GM19467 (cell line): ENCODE results near the gene DPH2.

Experiments used
- ATAC-seq: cut with Tn5 transposase; IDR thresholded peaks from one replicate; pipeline ENCODE4 v1.9.1; 2021; ENCODE audit warnings: mild to moderate bottlenecking, moderate library complexity; ENCODE audit not compliant: unreplicated experiment

The DPH2 gene

DNA sequence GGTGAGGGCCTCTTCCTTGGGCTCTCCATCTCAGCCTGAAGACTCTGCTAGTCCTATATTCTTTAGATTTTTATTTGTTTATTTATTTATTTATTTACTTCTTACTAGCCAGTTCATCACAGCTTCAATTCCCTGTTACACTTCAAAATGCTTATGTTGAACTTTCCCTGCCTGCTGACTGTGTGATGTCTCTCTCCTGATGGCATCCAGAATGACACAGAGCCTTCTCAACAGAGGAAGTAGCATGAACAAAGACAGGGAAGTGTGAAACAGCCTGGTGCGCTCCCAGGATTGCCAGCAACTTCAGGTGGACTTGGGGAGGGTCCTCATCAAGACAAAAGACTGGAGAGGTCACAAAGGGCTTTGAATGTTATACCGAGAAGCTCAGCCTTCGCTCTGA is 27.4 kb upstream of the DPH2 start:
- ATAC-seq, result no peak

DNA sequence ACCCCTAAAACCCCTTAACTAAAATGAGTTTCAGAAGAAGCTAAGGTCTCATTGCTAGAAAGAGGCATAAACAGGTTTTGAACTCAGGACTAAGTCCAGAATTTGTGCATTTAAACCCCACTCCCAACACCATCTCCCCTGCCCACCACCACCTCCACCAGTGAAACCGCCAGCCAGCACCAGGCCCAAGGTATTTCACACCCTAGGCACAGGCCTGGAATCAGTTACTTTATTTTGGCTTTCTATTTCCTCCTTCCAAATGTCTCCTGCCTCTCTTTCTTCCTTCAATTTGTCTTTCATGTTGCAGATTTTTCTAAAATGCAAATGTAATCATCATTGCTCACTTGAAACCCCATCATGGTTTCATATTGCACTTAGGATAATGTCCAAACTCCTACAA is 24.9 kb upstream of the DPH2 start:
- no peak for ATAC-seq

DNA sequence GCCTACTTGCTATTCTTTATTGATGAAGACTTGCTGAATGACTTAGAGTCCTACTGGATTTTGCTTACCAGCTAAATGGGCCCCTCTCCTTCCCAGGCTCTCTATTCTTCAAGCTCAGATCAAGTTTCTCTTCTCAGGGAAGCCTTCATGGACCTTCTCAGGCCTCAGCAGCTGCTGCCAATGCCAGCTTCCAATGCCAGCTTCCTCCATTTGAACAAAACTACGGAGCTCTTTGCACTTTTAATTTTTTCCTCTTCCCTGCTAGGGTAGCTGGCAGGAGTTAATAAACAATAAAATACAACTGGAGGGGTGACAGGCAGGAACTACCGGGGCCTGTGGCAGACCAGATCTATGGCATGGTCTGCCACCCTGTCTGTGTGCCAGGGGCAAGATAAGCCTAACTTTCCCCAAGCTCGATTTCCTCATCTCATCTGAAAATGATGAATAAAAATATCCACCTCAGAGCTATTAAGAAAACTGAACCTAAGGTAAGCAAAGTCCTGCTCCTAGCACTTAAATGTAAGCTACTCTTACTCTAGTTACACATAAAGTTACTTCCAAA is 24.1 kb upstream of the DPH2 start:
- ATAC-seq, result no peak

DNA sequence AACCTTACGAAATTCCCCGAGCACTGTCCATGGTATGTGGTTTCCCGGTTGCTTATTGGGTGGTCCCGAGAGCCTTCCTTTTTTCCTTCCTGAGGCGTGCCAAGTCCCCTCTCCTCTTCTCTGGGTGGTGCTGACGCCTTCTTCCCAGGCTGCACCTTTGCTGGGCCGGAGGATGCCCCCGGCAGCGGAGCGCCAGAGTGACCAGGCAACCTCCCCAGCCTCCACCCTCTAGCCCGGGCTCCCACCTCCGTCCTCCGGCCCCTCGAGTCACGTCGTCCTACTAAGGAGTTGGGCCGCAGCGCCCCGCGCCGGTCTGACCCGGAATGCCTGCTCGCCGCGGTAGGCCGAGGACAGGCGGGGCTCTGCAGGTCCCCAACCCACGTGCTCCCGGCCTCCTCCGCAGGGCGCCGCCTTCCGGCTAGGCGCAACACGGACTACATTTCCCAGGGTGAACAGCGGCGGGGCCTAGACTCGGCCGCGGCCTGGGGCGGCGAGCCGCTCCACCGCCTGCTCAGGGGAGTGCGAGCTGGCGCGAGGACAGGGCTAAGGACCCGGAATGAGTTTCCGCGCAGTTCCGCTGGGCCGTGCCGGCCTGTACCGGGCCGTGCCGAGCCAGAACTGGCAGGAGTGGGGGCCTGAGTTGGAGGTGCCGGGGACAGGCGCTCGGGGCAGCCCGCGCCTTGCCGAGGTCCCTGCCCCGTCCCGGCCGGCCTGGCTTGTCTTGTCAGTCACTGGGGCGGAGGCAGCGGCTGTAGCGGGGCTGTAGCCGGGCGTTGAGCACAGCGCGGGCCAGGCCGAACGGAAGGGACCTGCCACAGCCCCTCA is 23.4 kb upstream of the DPH2 start, which contains the start of gene IPO13:
Gene IPO13 (plus strand): TSS at position 715 of the 825 bp plus-strand sequence. CDS start 651 bp downstream, outside the sequence.
- ATAC-seq, result peak; percentile 91

DNA sequence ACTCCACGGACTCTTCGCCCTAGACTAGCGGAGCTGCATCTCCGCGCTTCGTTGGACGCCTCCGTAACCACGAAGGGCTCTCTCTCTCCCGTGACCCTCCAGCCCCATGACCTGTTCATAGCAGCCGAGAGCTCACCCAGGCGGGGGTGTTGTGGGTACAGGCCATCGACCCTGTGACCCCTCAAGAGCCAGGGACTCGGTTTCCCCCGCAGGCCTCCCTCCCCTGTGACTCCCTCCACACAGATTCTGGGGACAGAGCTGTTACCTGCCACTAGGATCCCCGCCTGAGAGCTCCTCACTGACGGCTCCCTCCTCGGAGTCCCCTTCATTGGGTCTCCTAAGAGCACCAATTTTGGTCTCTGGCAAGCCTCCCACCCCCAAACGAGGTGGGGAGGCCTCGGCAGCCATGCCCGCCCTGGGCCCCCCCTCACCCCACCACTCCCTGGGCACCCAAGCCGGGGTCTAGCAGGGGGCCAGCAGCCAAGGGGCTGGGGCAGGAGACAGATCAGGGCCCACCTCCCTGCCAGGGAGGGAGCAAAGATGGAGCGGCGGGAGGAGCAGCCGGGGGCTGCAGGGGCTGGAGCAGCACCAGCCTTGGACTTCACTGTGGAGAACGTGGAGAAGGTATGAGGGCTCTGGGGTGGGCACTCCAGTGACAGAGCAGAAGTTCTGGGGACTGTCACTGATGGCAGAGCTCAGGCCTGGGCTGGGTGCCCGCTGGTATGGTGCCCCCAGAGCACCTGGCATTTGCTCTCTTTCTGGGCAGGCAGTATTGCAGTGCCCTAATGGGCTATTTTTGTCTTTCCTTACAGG is 22.5 kb upstream of the DPH2 start:
- ATAC-seq, result no peak

DNA sequence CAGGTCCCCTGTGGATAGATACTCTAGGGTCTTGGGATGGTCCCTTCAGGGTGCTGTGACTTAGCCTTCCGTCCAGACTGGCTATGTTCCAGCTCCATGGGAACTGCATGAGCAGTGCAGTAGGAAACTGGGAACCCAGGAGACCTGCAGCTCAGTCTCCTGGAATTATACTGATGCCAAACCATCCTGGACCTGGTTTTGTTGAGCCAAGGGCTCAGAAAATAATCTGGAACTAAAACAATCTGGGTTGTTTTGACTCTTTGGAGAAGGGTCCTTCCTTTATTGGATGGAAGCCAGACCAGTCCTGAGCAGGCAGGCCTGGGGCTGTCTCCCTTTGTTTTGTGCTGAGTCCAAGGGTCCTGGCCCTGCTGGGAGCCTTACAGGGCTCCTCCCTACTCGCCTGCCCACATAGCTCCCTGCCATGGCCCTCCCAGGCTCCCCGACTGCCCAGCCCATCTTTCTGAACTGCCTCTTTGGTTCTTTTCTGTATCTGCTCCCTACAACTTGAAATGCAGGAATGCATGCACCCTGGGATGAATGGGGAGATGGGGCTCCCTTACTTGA is 21.9 kb upstream of the DPH2 start:
- no peak for ATAC-seq

DNA sequence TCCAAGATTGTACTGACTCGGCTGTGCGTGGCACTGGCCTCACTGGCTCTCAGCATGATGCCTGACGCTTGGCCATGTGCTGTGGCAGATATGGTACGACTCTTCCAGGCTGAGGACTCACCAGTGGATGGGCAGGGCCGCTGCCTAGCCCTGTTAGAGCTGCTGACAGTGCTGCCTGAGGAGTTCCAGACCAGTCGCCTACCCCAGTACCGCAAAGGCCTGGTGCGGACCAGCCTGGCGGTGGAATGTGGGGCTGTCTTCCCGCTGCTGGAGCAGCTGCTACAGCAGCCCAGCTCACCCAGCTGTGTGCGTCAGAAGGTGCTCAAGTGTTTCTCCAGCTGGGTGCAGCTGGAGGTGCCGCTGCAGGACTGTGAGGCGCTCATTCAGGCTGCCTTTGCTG is 20.1 kb upstream of the DPH2 start:
- ATAC-seq, result no peak

DNA sequence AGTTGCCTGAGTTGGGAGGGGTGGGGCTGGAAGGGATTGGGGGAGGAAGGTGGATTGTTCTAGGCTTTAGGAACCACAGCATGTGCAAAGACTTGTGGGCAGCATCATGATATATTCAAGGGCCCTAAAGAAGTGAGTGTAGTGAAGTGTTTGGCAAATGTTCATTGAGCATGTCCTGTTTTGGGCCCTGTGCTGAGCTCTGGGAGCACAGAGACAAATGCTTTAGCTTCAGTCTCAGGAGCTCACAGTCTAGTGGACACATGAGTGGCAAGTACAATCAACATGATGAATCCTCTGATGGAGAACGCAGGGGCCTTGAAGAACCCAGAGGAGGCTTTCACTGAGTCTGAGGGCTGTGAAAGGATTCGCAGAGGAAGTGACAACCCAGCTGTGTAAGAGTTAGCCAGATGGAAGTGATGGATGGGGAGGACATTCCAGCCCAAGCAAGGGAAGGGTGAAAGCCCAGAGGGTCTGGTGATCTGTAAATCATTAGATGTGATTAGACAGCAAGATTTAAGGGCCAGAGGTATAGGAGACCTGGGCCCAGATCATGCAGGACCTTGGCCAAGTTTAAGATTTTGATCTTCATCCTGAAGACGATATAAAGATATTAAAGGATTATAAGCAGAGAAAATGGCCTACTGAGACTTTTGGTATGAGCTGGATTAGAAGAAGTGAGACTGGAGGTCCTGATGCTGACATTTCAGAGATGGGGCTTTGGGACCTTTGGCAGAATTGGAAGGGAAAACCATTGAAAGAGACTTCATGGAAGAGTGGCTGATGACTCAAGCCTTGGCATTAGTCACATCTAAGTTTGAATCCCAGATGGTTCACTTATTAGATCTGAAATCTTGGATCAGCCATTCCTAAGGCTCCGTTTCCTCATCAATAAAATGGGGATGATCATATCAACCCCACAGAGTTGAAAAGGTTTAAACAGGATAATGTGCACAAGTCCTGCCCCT is 18.5 kb upstream of the DPH2 start:
- ATAC-seq, result no peak

DNA sequence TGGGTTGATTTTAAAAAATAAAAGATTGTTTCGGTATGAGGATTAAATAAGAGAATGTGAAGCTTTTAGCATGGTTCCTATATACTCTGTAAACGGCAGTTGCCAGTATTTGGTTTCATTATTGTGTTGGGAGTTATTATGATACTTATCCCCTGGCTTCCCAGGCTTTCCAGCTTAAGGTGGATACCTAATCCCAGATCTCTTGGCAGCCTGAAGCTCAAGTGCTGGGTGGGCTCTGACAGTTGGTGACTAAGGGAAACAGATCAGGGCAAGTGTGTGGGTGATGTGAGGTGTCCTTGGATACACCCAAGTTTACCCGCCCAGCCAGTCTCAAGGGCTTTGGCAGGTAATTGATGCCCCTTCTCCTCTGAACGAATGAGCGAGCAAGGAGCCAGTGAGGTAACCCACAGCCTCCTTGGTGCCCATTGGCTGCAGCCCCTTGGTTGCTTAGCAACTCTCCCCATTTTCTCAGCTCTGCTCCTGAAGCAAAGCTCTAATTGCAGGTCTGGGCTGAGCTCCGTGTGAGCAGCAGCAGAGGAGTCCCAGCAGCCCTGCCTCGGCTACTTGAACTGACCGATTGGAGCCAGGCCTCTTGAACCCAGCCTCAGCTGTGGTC is 17.0 kb upstream of the DPH2 start:
- ATAC-seq, result no peak

DNA sequence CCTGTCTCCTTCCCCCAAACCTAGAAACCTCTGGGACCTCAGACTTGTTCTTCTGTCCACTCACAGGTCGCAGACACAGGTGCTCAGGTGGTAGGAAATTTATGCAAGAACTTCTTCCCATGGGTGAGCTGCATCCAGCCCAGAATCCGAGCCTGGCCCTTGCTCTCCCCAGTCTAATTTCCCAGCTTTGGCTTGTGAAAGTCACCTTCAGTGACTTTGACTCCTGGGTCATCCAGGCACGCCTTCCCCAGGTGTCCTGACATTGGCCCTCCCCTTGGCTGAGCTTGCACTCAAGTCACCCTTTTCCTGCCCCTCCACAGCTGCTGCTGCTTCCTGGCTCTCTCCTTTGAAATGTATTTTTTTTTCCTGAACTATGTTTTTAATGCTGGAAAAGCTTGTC is 16.4 kb upstream of the DPH2 start:
- ATAC-seq, result no peak

DNA sequence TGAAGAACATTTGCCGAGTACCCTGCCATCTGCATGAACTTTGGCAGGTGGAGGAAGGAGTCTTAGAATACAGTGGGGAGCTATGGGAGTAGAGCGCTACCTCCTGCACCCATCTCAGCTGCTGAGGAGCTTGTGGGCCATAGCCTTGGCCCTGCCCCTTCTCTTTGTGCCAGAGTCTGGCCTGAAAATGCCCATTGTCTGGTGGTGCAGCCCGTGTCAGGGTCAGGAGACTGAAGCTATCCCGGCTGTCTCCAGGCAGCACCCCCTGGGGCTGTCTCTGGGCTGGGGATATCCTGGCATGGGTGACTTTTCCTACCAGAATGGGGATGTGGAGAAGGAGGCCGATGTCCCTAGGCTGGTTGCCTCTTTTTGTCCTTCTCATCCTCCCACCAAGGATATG is 15.8 kb upstream of the DPH2 start:
- no peak for ATAC-seq

DNA sequence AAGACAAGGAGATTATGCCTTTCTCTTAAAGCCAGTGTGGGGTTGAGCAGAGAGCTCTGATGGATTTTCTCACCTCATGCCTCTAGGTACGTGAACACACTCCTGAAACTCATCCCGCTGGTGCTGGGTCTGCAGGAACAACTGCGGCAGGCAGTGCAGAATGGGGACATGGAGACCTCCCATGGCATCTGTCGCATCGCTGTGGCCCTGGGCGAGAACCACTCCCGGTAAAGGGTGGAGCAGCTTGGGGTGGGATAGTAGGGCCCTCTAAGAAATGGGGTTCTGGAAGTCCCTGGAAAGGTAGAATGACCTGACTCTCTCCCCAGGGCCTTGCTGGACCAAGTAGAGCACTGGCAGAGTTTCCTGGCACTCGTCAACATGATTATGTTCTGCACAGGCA is 13.6 kb upstream of the DPH2 start:
- ATAC-seq, result no peak

DNA sequence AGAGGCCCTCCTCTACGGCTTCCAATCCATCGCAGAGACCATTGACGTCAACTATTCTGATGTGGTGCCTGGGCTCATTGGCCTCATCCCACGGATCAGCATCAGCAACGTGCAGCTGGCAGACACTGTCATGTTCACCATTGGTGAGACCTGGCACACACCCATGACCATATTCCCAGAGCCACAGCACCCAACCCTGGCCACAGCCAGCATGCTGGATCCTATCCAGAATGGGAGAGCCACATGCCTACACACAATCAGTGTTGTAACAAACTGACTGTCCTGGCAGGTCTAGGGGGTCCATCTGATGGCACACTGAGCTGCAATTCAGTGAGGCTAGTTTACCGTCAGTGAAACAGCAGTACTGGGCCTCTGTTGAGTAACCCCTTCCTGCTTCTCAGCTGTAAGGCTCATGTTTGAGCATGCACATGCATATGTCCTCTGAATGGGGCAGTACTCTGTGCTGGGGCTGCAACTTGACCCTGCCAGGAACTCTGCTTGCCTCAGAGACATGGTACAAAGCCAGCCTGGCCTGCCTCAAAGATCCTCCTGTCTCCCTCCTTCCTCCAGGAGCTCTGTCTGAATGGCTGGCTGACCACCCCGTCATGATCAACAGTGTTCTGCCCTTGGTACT is 12.3 kb upstream of the DPH2 start:
- ATAC-seq, result no peak

DNA sequence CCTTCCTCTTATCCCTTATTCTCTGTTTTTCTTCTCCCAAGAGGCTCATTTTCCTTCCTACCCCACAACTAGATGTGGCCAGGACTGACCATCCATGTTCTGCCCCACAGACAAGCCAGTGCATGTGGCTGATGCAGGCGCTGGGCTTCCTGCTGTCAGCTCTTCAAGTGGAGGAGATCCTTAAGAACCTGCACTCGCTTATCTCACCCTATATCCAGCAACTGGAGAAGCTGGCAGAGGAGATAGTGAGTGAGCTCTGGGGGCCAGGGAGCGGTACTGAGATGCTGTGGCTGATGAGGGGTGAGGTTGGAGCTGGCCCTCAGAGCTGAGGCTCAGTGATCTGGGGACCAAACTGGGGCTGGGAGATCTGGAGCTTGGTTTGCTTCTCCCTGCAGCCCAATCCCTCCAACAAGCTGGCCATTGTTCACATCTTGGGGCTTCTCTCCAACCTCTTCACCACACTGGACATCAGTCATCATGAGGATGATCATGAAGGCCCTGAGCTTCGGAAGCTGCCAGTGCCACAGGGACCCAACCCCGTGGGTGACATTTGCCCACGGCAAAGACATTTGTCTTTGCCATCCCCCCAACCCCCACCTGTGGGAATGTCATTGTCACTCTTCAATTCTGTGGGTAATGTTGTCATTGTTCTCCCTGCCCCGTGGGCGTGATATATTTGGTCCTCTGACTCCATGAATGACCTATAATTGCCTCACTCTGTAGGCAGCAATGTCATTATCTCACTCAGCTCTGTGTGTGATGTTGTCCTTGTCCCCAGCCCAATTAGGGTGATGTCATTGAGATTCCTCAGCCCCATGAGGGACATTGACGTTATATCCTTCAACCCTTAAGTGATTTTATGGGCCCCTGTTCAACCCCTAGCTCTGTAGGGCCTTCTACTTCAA is 11.2 kb upstream of the DPH2 start:
- no peak for ATAC-seq

DNA sequence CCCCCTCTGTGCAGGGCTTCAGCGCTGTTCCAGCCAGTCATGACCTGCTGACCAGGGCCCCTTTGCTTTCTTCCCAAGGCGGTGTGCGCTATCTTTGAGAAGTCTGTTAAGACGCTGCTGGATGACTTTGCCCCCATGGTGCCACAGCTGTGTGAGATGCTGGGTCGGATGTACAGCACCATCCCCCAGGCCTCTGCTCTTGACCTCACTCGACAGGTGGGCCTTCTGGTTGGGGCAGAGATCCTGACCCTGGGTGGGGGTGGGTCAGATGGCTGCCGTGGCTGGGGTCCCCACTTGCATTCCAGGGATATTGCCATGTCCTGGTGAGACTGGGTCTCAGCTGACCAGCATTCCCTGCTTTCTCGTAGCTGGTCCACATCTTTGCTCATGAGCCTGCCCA is 9.0 kb upstream of the DPH2 start:
- ATAC-seq, result no peak

DNA sequence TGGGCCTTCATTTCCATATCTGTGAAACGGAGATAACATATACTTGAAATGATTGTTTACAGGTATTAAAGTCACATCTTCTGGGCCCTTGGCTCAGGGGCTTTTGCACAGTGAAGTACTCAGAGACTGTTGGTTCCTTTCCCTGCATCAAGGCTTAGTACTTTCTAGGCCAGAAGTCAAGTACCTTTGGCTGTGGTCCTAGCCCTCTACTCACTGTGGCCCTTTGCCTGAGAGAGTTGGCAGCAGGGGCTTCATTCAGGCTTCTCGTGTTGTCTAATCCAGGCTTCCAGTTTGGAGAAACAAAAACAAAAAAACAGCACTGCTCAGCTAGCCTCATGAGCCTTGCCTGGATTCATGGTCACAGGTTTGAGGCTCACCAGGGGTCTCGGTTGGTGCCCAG is 8.1 kb upstream of the DPH2 start:
- no peak for ATAC-seq

DNA sequence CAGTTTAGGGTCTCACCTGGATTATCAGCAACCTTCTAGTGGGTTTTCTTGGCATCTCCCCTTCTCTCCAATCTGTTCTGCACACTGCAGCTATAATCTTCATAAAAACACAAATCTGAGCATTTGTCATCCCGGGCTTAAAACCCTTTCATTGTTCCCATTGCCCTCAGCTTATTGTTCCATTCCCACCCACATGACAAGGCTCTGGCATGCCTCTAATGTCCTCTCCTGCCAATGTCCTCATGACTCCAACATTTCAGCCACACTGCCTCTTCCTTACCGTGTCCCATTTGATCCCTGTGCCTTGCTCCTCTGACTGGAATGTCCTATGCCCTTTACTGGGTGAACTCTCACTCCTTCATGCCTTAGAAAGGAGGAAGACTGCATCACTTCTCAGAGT is 7.5 kb upstream of the DPH2 start:
- no peak for ATAC-seq

DNA sequence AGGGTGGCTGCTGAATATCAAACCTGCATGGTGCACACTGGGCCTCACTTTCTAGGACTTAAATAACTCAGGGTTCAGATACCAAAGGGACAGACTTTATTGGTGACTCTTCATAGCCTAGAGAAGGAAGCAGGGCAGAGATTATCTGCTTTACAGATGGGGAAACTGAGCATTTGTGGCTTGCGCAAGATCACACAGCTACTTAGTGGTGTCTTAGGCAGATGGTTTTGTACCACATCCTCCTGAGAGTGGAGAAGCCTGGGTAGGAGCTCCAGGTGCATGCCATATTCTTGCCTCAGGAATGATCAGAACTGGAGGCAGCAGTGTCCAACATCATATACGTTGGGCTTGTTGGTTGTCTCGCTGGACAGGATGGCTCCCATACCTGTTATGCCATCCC is 6.8 kb upstream of the DPH2 start:
- no peak for ATAC-seq
